M059J (cell line): Measurements from ENCODE around the gene TIMM17A. TPM values are rescaled to one million over a fixed set of nuclear protein-coding genes. Genes with fewer than 3 reads are reported as not detected.
A peak's percentile ranks its signal among the peaks of the same experiment; 100 is the strongest.
"Not testable (repeated sequence)": the region's sequence is repeated elsewhere in the genome, so short reads cannot be mapped to it uniquely, and the experiment has no call there.

ENCODE experiments used
- DNase-seq: peaks from one replicate; pipeline ENCODE4 v3.0.0-alpha.2; 2012; ENCODE audit warnings: low read depth
- total RNA-seq: library from RNA; depleted of rRNA; stranded (reverse); fragments of >200 nt; shearing (Covaris generic); gene quantifications from 2 replicates; pipeline ENCODE4 v1.2.3, GENCODE V29; 2014

The TIMM17A gene
- total RNA-seq, 1 experiment from 2014 or later, result 113 TPM

DNA sequence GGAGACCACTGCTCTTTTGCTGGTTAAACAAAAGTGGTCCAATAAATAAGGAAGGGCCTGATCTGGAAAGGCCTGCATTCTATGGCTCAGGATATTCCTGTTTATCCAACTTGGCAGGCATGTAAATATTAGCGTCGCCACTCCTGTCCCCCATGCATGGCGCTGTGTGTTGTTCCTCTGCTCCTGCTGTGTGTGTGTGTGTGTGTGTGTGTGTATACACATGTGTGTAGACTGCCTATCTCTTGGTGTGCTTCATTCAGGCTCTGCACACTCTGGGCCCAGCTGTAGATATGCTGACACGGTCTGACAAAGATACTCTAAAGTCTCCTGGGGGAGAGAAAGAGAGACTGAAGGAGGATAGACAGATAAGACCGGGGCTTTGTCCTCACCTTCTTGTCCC lies 15.7 kb upstream of the TIMM17A start:
- DNase-seq, result no peak

DNA sequence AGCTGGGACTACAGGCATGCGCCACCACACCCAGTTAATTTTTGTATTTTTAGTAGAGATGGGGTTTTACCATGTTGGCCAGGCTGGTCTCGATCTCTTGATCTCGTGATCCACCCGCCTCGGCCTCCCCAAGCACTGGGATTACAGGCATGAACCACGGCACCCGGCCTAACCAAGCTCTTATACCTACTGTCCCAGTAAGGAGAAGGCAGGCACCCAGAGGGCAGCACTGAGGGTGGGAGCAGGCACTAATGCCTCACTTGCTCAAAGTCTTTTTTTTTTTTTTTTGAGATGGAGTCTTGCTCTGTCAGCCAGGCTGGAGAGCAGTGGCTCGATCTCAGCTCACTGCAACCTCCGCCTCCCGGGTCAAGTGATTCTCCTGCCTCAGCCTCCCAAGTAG lies 15.0 kb upstream of the TIMM17A start:
- not testable (repeated sequence) for DNase-seq

- no peak for DNase-seq
Observed at GRCh38 chr1:201941420-201942128, 13.7 kb upstream of the TIMM17A start.

- no peak for DNase-seq
Observed at GRCh38 chr1:201942129-201942495, 13.2 kb upstream of the TIMM17A start.

GRCh38 chr1:201944002-201944401 lies 11.3 kb upstream of the TIMM17A start:
- no peak for DNase-seq

DNA sequence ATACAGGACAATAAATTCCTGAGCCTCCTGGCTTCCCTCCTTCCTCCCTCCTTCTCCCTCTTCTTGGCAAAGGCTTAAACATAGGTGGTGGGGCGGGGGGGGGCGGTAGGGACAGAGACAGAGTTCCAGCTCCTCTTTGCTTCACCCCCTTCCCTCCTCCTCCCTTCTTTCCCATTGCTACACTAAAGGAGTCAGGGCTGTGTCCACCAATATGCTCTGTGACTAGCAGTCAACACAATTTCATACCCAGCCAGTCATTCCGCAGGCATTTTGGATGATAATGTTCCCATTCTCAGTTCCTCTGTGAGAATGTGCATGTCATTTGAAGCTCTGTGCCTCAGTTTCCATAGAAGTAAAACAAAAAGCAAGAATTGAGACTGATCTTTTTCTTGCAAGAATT lies 10.7 kb upstream of the TIMM17A start:
- no peak for DNase-seq

DNA sequence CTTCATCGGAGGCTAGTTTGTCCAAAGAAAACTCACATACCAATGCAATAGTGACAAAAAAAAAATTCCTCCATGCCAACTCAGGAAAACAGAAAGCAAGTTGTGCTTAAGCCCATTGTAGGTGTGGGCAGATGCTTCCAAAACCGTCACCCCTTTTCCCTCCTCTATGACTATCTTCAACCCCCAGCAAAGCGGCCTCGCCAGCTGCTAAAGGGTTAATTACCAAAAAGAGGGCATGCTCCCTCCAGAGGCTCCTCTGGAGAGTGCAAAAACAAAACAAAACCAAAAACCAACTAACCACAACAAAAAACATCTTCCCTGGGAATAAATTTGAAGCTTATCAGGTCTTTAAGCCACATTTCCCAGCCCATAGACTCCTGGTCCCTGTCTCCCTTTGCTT lies 10.1 kb upstream of the TIMM17A start:
- DNase-seq, result no peak

DNA sequence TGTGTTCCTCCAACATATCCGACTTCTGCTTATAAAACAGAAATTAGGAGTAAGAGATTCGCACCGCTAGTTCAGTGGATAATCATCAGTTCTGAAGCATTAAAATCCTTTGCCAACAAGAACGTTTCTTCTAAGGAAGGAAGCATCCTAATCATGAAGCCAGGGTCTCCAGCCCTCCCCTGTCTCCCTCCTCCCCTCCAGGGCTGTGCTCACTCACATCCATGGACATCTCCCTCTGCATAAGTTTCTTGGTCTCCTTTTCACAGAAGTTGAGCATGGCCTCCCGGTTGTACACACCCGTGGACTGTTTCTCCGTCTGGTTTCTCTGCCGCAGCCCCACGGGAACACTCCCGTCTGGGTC lies 9.5 kb upstream of the TIMM17A start:
- DNase-seq, result no peak

GRCh38 chr1:201946224-201946908 lies 8.9 kb upstream of the TIMM17A start, which contains the start of gene LMOD1:
Gene LMOD1, minus strand, starts transcription at chr1:201946548. Its CDS starts 208 bp downstream, at chr1:201946340.
- DNase-seq, result peak; percentile 91

DNA sequence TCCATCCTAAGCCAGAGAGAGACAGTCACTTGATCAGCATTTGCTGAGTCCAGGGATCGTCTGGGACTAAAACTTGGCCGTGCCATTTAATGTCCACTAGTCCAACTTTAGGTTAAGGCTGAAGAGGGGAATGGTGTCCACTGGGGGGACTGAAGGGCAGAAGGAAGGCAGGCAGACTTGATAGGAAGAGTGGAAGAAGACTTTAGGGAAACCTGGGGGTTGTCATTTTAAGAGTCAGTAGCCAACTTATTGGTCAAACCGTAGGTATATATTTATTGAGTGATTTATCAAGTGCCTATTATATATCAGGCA lies 7.7 kb upstream of the TIMM17A start:
- DNase-seq, result no peak

GRCh38 chr1:201949491-201949890 lies 5.8 kb upstream of the TIMM17A start:
- DNase-seq, result no peak

DNA sequence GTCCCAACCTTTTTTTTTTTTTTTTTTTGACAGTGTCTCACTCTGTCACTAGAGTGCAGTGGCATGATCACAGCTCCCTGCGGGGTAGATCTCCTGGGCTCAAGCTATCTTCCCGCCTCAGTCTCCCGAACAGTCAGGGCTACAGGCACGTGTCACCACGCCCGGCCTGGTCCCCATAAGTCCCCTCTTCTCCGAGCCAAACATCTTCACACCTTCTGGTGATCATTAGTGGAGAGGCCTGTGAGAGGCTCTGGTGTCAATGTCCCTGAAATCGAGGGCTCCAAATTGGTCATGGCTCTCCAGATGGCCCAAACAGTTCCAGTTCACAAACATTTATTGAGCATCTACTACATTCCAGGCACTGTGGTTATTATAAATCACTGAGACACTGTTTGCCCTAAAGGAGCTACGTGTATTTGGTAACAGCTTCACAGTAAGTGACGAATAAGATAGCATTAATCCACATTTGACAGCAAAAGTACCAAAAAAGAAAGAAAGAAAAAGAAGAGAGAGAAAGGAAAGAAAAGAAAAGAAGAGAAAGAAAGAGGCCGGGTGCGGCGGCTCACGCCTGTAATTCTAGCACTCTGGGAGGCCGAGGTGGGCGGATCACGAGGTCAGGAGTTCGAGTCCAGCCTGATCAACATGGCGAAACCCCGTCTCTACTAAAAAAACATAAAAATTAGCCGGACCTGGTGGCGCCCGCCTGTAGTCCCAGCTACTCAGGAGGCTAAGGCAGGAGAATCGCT lies 867 bp upstream of the TIMM17A start:
- DNase-seq, result no peak

- no peak for DNase-seq
Observed at GRCh38 chr1:201955729-201956143, 433 bp downstream of the TIMM17A start.

- no peak for DNase-seq
Observed at GRCh38 chr1:201958348-201958747, 3.0 kb downstream of the TIMM17A start.

DNA sequence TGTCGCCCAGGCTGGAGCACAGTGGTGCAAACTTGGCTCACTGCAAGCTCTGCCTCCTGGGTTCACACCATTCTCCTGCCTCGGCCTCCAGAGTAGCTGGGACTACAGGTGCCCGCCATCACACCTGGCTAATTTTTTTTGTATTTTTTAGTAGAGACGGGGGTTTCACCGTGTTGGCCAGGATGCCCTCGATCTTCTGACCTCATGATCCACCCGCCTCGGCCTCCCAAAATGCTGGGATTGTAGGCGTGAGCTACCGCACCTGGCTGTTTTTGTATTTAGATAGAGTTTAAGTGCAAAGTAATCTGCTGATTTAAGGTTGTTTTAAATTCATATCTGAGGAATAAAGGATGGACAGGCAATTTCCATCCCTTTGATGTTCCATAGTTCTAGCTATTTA lies 7.1 kb downstream of the TIMM17A start:
- DNase-seq, result not testable (repeated sequence)

DNA sequence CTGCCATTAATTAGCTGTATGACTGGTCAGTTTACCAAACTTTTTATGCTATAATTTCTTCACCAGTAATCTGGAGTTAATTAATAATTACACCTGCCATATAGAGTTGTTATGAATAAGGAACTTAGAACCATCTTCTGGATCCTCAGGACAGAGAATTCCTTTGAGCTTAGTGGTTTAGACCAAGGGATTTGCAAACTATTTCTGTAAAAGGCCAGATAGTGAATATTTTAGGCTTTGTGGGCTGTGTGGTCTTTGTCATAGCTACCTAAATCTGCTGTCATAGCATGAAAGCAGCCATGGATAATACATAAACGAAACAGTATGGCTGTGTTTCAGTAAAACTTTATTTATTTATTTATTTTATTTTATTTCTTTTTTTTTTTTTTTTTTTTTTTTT lies 9.0 kb downstream of the TIMM17A start:
- DNase-seq, result peak; percentile 33

- no peak for DNase-seq
Observed at GRCh38 chr1:201966171-201966570, 10.9 kb downstream of the TIMM17A start.

- no peak for DNase-seq
Observed at GRCh38 chr1:201968202-201968925, 13.1 kb downstream of the TIMM17A start.

DNA sequence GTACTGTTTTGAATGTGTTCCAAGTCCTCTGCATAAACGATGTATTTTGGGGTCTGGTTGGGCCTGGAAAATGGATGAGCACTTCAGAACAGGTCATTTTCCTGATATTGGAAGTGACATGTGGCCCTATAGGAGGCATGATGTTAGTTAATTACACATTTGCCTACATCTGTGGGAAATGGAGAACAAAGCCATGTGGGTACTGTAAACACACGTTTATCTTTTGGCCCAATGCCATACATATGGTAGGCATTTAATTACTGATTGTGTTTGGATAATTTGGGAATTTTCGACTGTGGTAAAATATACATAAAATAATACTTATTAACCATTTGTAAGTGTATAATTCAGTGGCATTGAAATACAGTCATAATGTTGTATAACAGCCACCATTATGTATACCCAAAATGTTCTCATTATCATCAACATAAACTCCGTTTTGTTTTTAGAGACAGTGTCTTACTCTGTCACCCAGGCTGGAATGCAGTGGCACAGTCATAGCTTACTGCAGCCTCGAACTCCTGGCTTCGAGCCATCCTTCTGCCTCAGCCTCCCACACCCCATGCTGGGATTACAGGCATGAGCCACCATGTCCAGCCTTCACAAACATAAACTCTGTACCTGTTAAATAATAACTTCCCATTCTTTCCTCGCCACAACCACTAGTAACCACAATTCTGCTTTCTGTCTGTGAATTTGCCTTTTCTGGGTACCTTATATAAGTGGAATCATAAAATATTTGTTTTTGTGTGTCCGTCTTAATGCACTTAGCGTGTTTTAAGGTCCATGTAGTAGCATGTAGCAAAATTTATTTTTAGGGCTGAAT lies 15.2 kb downstream of the TIMM17A start:
- peak; percentile 69 for DNase-seq

GRCh38 chr1:201982082-201982622 lies 26.8 kb downstream of the TIMM17A start:
- no peak for DNase-seq
